Mononuclear cell (primary cell): ENCODE measurements around the gene MTERF4. TPM values are rescaled to one million over a fixed set of nuclear protein-coding genes. Genes with fewer than 3 reads are reported as not detected.

ENCODE experiments used
- H3K27me3 ChIP-seq: 2 replicates; pipeline ENCODE4 v1.6.0; 2011; ENCODE audit warnings: low read length, control low read depth; ENCODE audit not compliant: insufficient read depth
- H3K4me1 ChIP-seq: 2 replicates; pipeline ENCODE4 v1.5.1; 2011; ENCODE audit warnings: mild to moderate bottlenecking, low read length, control low read depth; ENCODE audit not compliant: insufficient read depth
- H3K4me3 ChIP-seq: 2 replicates; pipeline ENCODE4 v1.5.1; 2011; ENCODE audit warnings: mild to moderate bottlenecking, low read length, moderate library complexity
- H3K9me3 ChIP-seq: 2 replicates; pipeline ENCODE4 v1.5.1; 2011; ENCODE audit warnings: low read depth, mild to moderate bottlenecking, control low read depth, low read length
- total RNA-seq: library from RNA; depleted of rRNA; stranded (reverse); fragments of >200 nt; gene quantifications from one replicate; pipeline ENCODE4 v1.2.3, GENCODE V29; 2012

Gene MTERF4
- total RNA-seq, 1 donor: 103 TPM

GRCh38 chr2:241091734-241092445 is 10.2 kb downstream of the MTERF4 start:
- Histone ChIP-seq H3K4me3 (no peak overlapping the region), H3K9me3 (no peaks in the 10 kb centered on the region), H3K4me1 (peaks cover 16% of the 10 kb centered on the region), H3K27me3 (no peaks in the 10 kb centered on the region)

GRCh38 chr2:241091201-241091600 is 10.9 kb downstream of the MTERF4 start:
- no peaks in the 10 kb centered on the region for H3K9me3 ChIP-seq
- peaks cover 14% of the 10 kb centered on the region for H3K4me1 ChIP-seq
- H3K27me3 ChIP-seq: no peaks in the 10 kb centered on the region
- H3K4me3 ChIP-seq: no peak overlapping the region

GRCh38 chr2:241088791-241089732 is 13.0 kb downstream of the MTERF4 start:
- no peaks in the 10 kb centered on the region for H3K27me3 ChIP-seq

DNA sequence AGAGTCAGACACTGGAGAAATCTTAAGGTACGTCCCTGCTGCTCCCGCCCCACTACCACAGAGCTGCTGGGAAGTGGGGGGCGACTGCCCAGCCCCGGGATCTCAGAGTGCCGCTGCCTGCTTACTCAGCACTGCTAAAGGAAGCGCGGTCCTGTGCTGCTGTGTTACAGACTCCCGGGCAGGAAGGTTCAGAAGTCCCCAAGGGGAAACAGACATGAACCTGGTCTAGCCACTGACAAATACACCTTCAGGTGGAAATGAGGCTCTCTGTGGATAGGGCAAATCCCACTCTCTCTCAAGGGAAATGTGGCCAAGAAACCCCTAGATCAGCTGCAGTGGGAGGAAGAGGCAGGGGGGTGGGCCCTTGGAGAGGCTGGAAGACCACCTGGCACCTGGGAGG is 13.7 kb downstream of the MTERF4 start:
- Histone ChIP-seq H3K9me3 (no peaks in the 10 kb centered on the region), H3K27me3 (no peaks in the 10 kb centered on the region), H3K4me3 (no peak overlapping the region), H3K4me1 (no peaks in the 10 kb centered on the region)

More at GRCh38 chr2:241088791-241089732, 13.0 kb downstream of the MTERF4 start:
- Histone ChIP-seq H3K4me3 (no peak overlapping the region), H3K9me3 (no peaks in the 10 kb centered on the region), H3K4me1 (no peaks in the 10 kb centered on the region)

- Histone ChIP-seq H3K4me1 (no peaks in the 10 kb centered on the region), H3K4me3 (no peak overlapping the region), H3K9me3 (no peaks in the 10 kb centered on the region), H3K27me3 (no peaks in the 10 kb centered on the region)
These were observed 14.4 kb downstream of the MTERF4 start for GRCh38 chr2:241087420-241088268.

GRCh38 chr2:241084856-241085444 is 17.1 kb downstream of the MTERF4 start:
- Histone ChIP-seq H3K9me3 (no peaks in the 10 kb centered on the region), H3K4me3 (no peak overlapping the region), H3K4me1 (no peaks in the 10 kb centered on the region), H3K27me3 (no peaks in the 10 kb centered on the region)

- Histone ChIP-seq H3K9me3 (no peaks in the 10 kb centered on the region), H3K27me3 (no peaks in the 10 kb centered on the region), H3K4me3 (no peak overlapping the region), H3K4me1 (no peaks in the 10 kb centered on the region)
These were observed 19.0 kb downstream of the MTERF4 start for GRCh38 chr2:241083091-241083415.

DNA sequence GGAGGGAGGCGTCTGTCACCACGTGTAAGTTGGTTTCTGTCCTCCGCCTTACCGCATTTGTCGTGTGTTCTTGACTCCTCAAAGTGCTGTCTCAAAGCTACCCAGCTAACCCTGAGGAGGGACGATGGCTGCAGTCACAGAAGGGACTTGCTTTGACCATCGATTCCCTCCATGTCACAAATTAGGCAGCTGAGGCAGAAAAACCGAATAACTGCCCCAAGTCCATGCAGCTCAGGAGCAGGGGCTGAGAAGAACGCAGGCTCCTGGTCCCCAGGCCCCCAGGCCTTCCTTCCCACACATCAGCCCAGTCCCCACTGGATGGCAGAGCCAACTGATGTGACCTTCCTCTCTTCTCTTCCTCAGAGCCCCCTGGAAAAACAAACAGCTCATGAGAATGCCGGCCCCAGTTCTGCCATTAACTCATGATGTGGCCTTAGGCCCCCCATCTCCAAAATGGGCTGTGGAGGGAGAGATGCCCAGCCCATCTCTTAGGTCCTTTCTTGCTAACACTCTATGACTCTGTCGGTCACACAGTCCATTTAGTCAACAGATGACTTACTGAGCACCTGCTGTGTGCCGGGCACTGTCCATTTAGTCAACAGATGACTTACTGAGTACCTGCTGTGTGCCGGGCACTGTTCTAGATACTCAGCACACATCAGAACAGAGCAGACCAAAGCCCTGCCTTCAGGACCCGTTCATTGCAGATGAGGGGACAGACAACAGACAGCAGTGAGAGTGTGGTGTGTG is 19.6 kb downstream of the MTERF4 start:
- H3K4me3 ChIP-seq: no peak overlapping the region
- H3K9me3 ChIP-seq: no peaks in the 10 kb centered on the region
- no peaks in the 10 kb centered on the region for H3K27me3 ChIP-seq
- no peaks in the 10 kb centered on the region for H3K4me1 ChIP-seq

- Histone ChIP-seq H3K27me3 (no peaks in the 10 kb centered on the region), H3K9me3 (no peaks in the 10 kb centered on the region), H3K4me3 (no peak overlapping the region), H3K4me1 (no peaks in the 10 kb centered on the region)
These were observed 20.3 kb downstream of the MTERF4 start for GRCh38 chr2:241081643-241082340.

- Histone ChIP-seq H3K9me3 (no peaks in the 10 kb centered on the region), H3K4me1 (no peaks in the 10 kb centered on the region), H3K27me3 (no peaks in the 10 kb centered on the region), H3K4me3 (no peak overlapping the region)
These were observed 20.9 kb downstream of the MTERF4 start for GRCh38 chr2:241081190-241081642.

GRCh38 chr2:241080405-241081189 is 21.5 kb downstream of the MTERF4 start:
- no peaks in the 10 kb centered on the region for H3K9me3 ChIP-seq
- no peaks in the 10 kb centered on the region for H3K4me1 ChIP-seq
- no peak overlapping the region for H3K4me3 ChIP-seq
- no peaks in the 10 kb centered on the region for H3K27me3 ChIP-seq

- H3K9me3 ChIP-seq: no peaks in the 10 kb centered on the region
- H3K4me3 ChIP-seq: no peak overlapping the region
- H3K27me3 ChIP-seq: no peaks in the 10 kb centered on the region
- H3K4me1 ChIP-seq: no peaks in the 10 kb centered on the region
These were observed 27.1 kb downstream of the MTERF4 start for GRCh38 chr2:241074901-241075540.
